HG02571 (cell line): ENCODE results near the gene MARVELD1.

Experiments
- ATAC-seq: cut with Tn5 transposase; IDR thresholded peaks from one replicate; pipeline ENCODE4 v1.9.1; 2021; ENCODE audit warnings: mild to moderate bottlenecking, moderate library complexity; ENCODE audit not compliant: unreplicated experiment

MARVELD1 gene

DNA sequence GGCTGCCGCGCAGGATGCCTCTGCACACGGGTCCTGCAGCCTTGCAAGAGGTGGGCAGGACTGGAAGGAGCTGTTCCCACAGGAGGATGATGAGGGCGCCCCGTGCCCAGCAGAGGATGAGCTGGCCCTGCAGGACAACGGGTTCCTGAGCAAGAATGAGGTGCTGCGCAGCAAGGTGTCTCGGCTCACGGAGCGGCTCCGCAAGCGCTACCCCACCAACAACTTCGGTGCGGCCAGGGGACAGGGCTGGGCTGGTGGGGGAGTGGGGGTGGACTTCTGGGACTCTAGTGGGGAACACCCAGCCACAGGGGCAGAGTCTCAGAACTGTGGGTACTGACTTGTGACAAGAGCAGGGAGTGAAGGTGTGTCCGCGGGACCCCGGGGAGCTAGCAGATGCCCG lies 39.4 kb downstream of the MARVELD1 start:
- ATAC-seq = no peak

DNA sequence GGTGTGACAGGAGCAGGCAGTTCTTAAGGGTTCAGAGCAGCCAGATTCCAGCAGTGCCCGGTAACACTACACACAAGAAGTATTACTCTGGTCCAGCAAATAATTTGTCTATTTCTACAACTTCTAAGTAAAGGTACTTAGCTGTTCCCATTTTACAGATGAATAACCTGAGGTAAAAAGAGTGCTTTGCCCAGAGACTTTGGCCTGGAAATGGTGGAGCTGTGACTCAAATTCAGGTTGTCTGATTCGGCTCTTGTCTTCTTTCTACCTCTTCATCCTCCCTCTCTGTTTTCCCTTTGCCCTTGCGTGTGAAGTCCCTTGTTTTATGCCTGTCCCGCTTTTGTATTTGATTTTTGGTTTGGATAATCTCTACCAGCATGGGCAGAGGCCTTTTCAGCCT lies 41.2 kb downstream of the MARVELD1 start:
- ATAC-seq = no peak

DNA sequence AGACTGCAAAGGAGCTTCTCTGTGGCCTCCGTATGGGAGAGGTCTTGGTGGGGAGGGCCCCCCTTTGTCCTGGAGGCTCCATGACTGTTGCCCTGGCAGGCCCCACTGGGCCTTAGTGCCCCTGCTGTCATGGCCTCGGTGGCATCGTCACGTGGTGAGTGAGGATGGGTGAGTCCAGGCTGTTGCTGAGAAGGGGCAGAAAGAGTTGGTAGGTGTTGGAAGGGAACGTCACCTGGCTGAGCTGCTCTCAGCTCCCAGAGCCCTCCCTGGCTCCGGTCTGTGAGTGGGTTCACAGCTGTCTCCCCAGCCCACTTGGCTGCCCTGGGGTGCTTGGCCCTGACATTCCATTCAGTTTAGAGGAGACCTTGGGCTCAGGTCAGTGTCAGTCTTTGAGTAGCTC lies 42.2 kb downstream of the MARVELD1 start:
- ATAC-seq = no peak

DNA sequence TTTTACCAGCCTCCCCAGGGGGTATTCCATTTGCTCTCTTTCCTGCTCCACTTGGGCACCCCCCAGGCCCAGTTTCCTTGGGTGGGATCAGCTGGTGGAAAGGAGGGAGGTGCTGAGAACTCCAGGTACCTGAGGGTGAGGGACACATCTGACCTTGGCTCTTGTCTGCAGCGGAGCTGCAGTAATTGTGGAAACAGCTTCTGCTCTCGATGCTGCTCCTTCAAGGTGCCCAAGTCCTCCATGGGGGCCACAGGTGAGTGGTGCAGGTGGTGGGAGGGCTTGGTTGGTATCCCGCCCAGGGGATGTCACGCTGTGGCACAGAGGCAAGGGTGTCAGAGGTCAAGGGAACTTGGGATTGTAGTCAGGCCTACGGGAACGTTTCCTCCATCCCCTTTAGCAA lies 43.9 kb downstream of the MARVELD1 start:
- no peak for ATAC-seq

DNA sequence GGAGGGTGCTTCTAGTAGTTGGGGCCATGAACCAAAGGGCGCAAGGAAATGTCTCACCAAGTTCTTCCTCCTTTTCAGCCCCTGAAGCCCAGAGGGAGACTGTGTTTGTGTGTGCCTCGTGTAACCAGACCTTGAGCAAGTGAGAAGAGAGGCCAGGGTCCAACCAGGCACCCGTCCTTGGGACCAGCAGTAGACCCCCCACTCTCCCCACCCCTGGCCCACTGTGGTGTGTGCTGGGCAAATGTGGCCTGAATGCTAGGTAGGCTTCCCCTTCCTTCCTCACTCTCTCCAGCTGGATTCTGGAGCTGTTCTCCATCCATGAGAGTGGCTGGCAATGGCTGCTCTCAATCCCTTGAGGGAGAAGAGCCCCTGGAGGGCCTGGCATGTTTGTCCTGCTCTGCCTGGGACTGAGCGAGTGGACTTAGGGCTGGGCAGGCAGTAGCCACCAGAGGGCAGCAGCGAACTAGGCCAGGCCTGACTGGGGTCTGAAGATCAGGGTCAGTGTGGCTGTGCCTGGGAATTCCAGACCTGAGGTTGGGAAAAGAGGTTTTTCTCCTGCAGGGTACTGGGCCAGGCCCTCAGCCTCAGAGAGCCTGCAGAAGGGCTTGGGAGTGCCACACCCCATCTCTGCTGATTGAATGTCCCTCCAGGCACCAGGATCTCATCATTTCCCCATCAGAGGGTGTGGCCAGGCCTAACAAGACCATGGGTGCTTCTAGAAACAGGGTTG lies 45.8 kb downstream of the MARVELD1 start:
- ATAC-seq = no peak

DNA sequence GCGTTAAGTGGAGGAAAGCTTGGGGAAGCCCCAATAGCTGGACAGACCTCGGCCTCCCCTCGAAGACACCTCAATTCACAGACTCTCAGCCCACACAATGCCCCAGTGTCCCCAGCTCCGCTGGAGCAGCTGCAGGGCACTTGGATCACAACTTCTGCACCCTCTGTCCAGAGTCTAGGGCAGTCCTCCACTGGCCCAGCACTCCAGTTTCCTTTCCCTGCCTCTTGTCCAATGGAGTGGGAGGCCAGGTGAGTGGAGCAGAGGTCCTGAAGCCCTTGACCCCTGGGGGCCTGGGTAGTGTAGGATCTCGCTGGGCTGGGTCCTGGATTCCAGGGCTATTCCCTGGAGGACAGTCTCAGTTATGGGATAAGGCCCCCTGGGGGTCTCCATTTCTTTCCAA lies 46.4 kb downstream of the MARVELD1 start:
- ATAC-seq = no peak

DNA sequence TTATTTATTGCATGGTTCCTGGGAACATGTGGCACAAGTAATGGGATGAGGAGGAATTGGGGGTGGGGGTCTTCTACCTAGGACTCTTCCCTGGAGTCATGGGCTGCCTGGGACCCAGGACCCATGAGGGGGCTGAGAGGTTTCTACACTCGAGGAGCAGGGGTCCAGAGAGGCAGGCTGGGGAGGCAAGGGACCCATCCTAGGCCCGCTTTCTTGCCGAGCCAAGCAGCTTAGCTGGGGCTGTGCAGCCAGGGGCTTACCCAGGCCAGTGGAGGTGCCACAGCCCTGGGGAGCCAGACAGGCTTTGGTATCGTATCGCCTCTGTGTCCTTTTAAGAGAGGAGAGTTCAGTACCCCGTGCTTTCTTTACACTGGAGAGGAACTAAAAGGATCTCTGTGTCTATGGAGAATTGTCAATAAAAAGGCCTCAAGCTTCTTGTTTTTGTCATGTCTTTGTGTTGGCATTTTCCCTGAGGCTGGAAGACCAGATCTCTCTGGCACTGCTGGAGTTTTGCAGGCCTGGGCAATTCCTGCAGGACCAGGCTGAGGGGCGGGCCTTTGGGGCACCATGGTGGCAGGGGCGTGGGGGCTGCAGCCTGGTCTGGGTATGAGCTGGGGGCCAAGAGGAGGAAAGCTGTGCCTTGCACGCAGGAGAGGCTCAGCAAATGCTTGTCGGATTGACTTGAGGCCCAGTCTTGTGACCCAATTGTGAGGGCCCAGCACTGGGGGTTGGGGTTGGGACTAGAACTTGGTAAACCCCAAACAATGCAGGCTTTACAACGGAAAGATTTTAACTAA lies 47.1 kb downstream of the MARVELD1 start:
- ATAC-seq = no peak

DNA sequence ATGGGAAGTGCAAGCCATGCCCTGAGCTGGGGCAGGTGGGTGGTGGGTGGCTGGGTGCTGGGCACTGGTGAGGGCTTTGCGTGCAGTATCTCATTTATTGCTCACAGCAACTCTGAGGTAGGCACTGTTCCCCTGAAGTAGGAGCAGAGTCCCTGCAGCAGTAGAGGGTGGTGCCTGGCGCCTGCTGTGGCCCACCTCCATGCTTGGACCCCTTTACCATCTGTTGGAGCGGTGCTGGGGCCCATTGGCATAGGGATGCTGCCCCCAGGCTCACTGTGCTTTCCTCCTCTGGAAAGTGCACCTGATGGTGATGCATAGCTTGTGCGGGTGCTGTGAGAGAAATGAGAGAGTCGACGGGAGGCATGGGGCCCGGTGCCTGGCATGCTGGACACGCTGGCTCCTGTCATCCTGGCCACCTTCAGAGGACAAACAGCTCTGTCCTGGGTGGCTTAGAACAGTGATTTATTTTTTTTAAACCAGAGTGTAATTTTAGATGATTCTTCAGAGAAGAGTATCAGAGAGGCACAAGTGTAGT lies 47.9 kb downstream of the MARVELD1 start:
- no peak for ATAC-seq

DNA sequence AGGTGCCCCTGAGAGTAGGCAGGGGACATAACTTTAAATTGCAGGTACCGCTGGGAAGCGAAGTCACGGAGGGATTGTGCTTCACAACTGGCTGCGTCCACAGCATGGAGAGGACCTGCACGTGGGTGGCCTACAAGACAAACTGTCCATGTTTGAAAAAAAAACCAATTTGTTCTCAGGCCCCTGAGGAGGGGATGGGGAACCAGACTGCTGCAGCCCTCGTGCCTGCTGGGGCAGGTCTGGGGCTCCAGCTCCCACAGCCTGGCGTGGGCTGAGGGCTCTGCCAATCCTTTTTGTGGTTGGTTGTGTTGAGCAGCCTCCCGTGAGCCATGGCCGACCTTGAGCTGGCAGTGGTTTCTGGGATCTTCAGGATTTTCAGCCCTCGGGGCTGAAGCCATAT lies 48.5 kb downstream of the MARVELD1 start:
- ATAC-seq = no peak

DNA sequence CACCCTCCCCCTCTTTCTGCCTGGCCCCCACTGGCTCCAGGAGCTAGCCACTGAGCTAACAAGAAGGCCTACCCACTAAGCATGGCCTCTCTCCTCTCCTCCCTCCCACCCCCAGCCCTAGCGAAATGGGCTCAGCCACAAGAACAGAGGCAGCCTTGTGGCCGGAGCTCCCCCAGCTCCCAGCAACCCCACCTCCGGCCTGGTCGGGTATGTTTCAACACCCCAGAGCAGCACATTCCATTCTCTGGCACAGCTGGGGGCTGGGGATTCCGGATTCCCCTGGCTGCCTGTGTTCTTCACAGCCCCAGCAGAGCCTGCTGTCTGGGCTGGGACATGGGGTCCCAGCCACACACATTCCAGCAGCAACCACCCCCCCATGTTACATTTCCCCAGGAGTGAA lies 49.3 kb downstream of the MARVELD1 start:
- ATAC-seq = no peak

DNA sequence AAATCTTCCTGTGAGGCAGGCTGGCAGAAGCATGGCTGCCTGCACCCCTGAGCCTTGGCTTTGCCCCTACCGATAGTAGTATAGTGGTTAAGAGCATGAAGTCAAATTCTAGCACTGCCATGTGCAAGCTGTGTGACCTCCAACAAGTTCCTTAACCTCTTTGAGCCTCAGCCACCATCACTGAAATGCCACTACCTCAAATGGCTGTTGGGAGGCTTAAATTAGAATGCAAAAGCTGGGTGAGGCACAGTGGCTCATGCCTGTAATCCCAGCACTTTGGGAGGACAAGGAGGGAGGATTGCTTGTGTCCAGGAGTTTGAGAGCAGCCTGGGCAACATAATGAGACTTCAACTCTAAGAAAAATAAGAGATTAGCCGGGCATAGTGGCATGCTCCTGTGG lies 49.9 kb downstream of the MARVELD1 start:
- ATAC-seq = no peak

DNA sequence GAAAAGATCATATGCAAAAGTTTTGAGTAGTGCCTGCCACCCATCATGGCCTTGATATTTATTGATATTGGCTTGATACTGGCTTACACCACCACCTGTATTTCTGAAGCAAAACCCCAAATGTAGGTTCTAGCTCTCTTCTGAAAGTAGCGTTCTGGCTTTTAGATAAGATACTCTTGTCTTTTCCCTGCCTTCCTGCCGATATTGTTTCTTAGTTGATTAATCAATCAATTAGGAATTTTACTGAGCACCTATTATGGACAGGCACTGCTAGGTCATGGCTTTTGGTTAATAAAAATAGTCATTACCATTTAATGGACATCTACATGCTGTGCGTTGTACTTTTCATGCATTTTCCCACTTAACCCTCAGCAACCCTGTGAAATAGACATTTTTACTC lies 50.4 kb downstream of the MARVELD1 start:
- no peak for ATAC-seq

DNA sequence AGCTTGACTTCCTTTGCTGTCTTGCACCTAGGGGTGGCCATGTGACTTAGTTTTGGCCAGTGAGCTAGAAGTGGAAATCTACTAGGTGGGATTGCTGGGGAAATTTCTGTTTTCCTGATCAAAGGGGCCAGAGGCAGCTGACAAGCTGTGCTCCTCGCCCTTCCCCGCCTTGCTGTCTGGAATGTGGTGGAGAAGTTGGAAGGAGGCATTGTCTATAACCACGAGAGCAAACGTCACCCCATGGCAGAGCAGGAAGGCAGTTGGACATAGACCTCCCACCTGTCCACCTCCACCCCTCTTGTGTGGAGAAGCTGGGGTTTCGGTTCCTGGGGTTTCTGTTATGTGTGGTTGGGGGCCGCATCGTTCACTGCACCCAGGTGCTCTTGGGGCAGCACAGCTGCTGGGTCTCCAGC lies 51.0 kb downstream of the MARVELD1 start:
- no peak for ATAC-seq

DNA sequence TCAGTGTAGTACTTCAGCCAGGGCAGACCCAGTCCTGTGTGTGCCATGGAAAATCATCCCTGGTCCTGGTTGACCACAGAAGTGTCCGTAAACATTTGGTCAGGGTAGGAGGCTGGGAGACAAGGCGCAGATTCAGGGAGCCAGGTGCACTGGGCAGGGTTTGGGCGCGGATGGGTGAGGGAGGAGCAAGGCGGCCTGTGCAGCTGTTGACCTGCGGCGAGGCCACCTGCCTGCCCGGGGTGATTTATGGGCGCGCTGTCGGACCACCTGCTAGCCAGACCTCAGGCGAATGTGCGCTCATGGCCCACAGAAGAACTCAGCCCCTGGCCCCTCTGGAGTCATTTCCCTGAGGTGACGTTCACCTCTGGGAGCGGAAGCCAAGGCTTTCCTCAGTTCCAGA lies 51.7 kb downstream of the MARVELD1 start:
- ATAC-seq = no peak

DNA sequence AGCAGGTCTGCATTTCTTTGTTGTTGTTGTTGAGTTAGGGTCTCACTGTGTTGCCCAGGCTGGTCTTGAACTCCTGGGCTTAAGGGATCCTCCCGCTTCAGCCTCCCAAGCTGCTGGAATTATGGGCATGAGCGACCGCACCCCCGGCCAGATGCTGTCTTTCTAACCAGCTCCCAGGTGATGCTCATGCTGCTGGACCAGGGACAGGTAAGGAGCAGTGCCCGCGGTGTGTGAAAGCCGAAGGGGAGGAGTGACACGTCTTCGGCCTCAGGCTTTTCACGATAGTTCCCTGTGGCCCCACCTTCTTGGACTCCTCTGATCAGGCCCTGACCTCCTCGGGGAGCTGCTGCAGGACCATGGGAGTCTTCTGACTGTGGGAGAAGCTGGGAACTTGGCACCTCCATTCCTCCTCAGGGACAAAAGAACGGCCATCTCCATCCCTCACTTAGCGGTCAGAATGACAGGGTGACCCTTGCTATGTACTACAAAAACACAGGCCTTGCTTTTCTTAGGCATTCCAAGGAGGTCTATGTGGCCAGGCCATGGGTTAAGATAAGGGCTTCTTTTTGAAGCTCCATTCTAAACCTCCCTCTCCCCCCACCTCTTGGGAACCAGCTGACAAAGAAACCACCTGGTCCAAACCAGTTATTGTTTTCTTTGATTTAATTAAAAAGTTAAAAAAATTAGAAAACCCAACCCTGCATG lies 52.7 kb downstream of the MARVELD1 start:
- ATAC-seq = no peak

DNA sequence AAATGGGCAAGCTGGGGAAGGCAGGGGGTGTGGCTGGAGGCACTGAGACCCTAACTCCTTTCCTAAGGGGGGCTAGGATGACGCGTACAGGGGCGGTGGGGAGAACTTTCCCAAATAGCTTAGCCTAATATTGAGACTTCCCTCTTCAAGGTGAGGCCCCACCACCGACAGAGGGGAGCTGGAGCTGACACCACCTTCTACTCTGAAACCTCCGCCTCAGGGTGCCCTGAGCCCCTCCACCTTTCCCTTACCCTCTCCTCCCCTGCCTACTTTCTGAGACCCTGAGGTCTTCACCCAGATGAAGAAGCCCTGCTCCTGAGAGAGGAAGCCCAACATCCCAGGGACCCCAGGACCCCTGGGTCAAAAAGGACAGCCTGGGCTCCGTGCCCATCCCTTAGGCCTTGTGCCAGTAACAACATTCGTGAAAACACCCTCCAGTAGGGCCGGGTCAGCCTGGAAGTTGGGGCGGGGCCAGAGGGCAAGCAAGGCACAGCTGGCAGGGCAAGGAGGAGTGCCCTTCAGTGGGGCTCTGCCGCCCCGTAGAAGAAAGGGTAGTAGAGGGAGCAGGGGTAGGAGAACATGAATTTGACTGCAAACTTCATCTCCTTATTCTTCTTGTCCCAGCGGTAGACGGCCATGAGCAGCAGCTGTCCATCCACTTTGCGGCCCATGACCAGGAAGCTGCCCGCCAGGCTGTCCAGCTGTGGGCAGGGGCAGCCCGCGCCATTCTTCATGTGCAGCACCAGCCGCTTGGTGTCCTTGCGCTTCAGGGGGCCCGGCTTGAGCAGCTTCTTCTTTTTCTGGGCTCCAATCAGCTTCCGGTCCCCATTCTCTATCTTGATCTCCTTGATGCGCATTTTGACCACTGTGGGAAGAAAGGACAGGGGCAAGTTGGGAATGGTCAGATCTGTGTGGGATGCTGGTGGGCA lies 53.7 kb downstream of the MARVELD1 start:
- ATAC-seq = no peak
